ENCODE data around the gene GNE. TPM values are rescaled to one million over a fixed set of nuclear protein-coding genes. Genes with fewer than 3 reads are reported as not detected.

Gene GNE
- total and polyA plus RNA-seq, 10 of the 15 experiments (the other 5 are each of a cell fraction or from before 2014, with no cell fraction given) = 4.1 to 13.6 (median 10.7) TPM

DNA sequence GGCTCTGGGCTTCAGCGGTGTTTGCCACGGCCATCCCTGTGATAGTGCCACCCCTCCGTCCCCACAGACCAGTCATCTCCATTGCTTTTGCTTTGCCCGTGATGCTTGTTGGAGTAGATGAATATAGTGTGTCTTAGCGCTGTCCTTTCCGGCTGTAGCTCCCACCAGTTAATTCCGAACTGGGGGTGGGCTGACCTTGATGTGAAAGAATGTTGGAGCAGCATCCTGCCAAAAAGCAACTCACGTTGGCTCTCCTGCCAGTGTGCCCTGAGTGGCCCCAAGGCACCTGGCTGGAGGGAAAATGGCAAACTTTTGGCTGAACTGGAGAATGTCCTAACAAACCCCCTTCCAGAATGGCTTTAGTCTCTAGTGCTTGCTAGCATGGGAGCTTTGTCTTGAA is 47.5 kb downstream of the GNE start:
- H3K27me3 ChIP-seq (replicated peaks in 1 of 2; ENCODE audit: control insufficient read depth in 2 of 2, insufficient read depth in 2 of 2, low read length in 1 of 2) = no peaks in the 10 kb centered on the region
- no peaks in the 10 kb centered on the region for H3K9me3 ChIP-seq (replicated peaks; ENCODE audit: control insufficient read depth, insufficient read depth, low read length)
- H3K4me1 ChIP-seq (ENCODE audit: control insufficient read depth, insufficient read depth, low read length) = peaks cover 3% of the 10 kb centered on the region; the same call in 1 of the 2 replicates
- ATAC-seq (no peak), DNase-seq (ENCODE audit: low read depth, low spot score) (no peak), FAIRE-seq (no peak)
- no peak overlapping the region for H3K9ac ChIP-seq (ENCODE audit: control insufficient read depth, insufficient read depth, low read length)
- ChIA-PET SMC1A (ENCODE audit: uncharacterized antibody, unreplicated experiment) (interaction anchor here (2.4 kb wide), 1 partner anchor 8 kb away, joined by 8 read pairs; no protein-coding TSS in a partner anchor), POLR2A (interaction anchor here (0.5 to 1.5 kb wide), 3 partner anchors 17 to 392 kb away, joined by 3 to 6 read pairs (median 4); no protein-coding TSS in a partner anchor), RAD21 (ENCODE audit: unreplicated experiment) (no interaction called here), CTCF (interaction anchor here (1.1 kb wide), 1 partner anchor 20 kb away, joined by 5 read pairs; the partner anchor contains the start of gene CLTA)
- H3K79me2 ChIP-seq (ENCODE audit: control insufficient read depth, insufficient read depth, low read length) = peaks cover 6% of the 10 kb centered on the region
- intact Hi-C loops (cut with micrococcal nuclease; ENCODE audit: unreplicated experiment) = no loop called here
- H2AFZ ChIP-seq (ENCODE audit: control insufficient read depth, low read depth, low read length) = no peak overlapping the region
- no TSS peak for BruUV-seq (replicated peaks)
- peaks cover 12% of the 10 kb centered on the region; the same call in 1 of the 2 replicates for H4K20me1 ChIP-seq (ENCODE audit: control insufficient read depth, insufficient read depth)
- in situ Hi-C loops (cut with MboI) = no loop called here
- peaks cover 19 to 53% of the 10 kb centered on the region in 2 experiments for H3K36me3 ChIP-seq (ENCODE audit: control insufficient read depth in 2 of 2, insufficient read depth in 2 of 2, low read length in 1 of 2)
- no peak overlapping the region for H3K4me2 ChIP-seq (ENCODE audit: control insufficient read depth, insufficient read depth)
- WGBS (ENCODE audit: insufficient coverage, insufficient replicate concordance, low lambda C conversion rate, missing lambda C conversion rate) = 96% methylated on average over 8 of the region's 8 CpGs
- no peak overlapping the region for H3K27ac ChIP-seq (ENCODE audit: control insufficient read depth, insufficient read depth)
- no peak overlapping the region for H3K4me3 ChIP-seq
- TF ChIP-seq, protein P1, sequence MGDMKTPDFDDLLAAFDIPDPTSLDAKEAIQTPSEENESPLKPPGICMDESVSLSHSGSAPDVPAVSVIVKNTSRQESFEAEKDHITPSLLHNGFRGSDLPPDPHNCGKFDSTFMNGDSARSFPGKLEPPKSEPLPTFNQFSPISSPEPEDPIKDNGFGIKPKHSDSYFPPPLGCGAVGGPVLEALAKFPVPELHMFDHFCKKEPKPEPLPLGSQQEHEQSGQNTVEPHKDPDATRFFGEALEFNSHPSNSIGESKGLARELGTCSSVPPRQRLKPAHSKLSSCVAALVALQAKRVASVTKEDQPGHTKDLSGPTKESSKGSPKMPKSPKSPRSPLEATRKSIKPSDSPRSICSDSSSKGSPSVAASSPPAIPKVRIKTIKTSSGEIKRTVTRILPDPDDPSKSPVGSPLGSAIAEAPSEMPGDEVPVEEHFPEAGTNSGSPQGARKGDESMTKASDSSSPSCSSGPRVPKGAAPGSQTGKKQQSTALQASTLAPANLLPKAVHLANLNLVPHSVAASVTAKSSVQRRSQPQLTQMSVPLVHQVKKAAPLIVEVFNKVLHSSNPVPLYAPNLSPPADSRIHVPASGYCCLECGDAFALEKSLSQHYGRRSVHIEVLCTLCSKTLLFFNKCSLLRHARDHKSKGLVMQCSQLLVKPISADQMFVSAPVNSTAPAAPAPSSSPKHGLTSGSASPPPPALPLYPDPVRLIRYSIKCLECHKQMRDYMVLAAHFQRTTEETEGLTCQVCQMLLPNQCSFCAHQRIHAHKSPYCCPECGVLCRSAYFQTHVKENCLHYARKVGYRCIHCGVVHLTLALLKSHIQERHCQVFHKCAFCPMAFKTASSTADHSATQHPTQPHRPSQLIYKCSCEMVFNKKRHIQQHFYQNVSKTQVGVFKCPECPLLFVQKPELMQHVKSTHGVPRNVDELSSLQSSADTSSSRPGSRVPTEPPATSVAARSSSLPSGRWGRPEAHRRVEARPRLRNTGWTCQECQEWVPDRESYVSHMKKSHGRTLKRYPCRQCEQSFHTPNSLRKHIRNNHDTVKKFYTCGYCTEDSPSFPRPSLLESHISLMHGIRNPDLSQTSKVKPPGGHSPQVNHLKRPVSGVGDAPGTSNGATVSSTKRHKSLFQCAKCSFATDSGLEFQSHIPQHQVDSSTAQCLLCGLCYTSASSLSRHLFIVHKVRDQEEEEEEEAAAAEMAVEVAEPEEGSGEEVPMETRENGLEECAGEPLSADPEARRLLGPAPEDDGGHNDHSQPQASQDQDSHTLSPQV (IDR thresholded peaks at IDR 0.05) = no peak
- no peak for TF ChIP-seq TAF1 (IDR thresholded peaks at IDR 0.05; ENCODE audit: borderline replicate concordance, low read depth, low read length)
- TF ChIP-seq, protein P2, sequence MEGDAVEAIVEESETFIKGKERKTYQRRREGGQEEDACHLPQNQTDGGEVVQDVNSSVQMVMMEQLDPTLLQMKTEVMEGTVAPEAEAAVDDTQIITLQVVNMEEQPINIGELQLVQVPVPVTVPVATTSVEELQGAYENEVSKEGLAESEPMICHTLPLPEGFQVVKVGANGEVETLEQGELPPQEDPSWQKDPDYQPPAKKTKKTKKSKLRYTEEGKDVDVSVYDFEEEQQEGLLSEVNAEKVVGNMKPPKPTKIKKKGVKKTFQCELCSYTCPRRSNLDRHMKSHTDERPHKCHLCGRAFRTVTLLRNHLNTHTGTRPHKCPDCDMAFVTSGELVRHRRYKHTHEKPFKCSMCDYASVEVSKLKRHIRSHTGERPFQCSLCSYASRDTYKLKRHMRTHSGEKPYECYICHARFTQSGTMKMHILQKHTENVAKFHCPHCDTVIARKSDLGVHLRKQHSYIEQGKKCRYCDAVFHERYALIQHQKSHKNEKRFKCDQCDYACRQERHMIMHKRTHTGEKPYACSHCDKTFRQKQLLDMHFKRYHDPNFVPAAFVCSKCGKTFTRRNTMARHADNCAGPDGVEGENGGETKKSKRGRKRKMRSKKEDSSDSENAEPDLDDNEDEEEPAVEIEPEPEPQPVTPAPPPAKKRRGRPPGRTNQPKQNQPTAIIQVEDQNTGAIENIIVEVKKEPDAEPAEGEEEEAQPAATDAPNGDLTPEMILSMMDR (IDR thresholded peaks at IDR 0.05 in 2 of 3, conservative IDR thresholded peaks at IDR 0.05 in 1 of 3; ENCODE audit: control insufficient read depth in 2 of 3, extremely low read depth in 1 of 3, insufficient read depth in 1 of 3, low read depth in 3 of 3, low read length in 3 of 3) = no peak
- TF ChIP-seq, protein P3, sequence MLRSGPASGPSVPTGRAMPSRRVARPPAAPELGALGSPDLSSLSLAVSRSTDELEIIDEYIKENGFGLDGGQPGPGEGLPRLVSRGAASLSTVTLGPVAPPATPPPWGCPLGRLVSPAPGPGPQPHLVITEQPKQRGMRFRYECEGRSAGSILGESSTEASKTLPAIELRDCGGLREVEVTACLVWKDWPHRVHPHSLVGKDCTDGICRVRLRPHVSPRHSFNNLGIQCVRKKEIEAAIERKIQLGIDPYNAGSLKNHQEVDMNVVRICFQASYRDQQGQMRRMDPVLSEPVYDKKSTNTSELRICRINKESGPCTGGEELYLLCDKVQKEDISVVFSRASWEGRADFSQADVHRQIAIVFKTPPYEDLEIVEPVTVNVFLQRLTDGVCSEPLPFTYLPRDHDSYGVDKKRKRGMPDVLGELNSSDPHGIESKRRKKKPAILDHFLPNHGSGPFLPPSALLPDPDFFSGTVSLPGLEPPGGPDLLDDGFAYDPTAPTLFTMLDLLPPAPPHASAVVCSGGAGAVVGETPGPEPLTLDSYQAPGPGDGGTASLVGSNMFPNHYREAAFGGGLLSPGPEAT (IDR thresholded peaks at IDR 0.05; ENCODE audit: low read depth) = no peak
- TF ChIP-seq BRCA1 (IDR thresholded peaks at IDR 0.05; ENCODE audit: low read depth, low read length) = no peak
- no peak for TF ChIP-seq HDAC2 (IDR thresholded peaks at IDR 0.05)
- TF ChIP-seq, protein P4, sequence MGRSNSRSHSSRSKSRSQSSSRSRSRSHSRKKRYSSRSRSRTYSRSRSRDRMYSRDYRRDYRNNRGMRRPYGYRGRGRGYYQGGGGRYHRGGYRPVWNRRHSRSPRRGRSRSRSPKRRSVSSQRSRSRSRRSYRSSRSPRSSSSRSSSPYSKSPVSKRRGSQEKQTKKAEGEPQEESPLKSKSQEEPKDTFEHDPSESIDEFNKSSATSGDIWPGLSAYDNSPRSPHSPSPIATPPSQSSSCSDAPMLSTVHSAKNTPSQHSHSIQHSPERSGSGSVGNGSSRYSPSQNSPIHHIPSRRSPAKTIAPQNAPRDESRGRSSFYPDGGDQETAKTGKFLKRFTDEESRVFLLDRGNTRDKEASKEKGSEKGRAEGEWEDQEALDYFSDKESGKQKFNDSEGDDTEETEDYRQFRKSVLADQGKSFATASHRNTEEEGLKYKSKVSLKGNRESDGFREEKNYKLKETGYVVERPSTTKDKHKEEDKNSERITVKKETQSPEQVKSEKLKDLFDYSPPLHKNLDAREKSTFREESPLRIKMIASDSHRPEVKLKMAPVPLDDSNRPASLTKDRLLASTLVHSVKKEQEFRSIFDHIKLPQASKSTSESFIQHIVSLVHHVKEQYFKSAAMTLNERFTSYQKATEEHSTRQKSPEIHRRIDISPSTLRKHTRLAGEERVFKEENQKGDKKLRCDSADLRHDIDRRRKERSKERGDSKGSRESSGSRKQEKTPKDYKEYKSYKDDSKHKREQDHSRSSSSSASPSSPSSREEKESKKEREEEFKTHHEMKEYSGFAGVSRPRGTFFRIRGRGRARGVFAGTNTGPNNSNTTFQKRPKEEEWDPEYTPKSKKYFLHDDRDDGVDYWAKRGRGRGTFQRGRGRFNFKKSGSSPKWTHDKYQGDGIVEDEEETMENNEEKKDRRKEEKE (IDR thresholded peaks at IDR 0.05) = no peak

Measured in GM12878 (cell line).